Activated CD4-positive, alpha-beta T cell treated with anti-CD3 and anti-CD28 coated beads, Interleukin-2, Interleukin-6, amounts not matched to agents 100 ng/mL and 50 ng/mL, durations not matched to agents 16 hours and 8 hours (primary cell): ENCODE measurements around the gene C2CD4A.

Experiments
- DNase-seq: peaks from one replicate; pipeline ENCODE4 v3.0.0-alpha.2; 2020

Gene C2CD4A

GRCh38 chr15:62104401-62104800 lies 37.6 kb downstream of the C2CD4A start:
- DNase-seq = no peak

GRCh38 chr15:62104846-62105245 lies 38.1 kb downstream of the C2CD4A start:
- no peak for DNase-seq

DNA sequence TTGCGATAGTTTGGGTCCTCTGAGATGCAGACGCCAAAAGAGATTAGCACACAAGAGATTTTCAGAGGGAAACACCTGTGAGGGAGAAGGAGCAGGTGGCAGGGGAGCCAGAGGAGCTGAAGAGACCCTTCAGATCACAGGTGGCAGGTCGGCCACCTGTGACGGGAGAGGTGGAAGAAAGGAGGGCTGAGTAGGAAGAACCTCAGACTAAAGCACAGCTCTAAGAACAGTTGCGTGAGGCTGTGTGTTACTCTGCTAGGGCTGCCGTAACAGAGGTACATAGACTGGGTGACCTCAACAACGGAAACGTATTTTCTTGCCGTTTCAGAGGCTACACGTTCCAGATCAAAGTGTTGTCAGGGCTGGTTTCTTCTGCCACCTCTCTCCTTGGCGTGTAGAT lies 38.5 kb downstream of the C2CD4A start:
- DNase-seq = no peak

GRCh38 chr15:62106096-62106495 lies 39.3 kb downstream of the C2CD4A start:
- no peak for DNase-seq

DNA sequence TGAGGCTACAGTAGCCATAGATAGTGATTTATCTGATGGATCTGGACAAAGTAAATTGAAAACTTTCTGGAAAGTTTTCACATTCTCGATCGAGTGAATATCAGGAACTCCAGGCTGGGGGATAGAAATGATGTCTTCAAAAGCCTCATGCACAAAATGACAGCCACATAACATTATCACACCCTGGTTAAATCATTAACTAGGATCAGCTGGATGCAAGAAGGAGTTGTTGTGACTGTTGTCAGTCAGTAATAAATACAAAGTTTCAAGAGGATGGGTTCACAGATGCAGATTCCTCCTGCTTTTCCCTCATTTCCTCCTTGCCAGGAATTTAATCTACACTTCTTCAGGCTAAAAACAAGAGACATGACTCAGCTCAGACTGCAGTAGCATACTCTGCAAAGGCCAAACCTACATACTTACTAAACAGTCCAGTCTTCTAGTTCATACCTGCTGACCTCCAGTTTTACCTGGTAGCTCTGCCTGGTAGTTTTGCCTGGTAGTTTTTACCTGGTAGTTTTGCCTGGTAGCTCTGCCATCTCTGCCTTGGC lies 40.9 kb downstream of the C2CD4A start:
- DNase-seq = no peak

GRCh38 chr15:62108411-62108810 lies 41.6 kb downstream of the C2CD4A start:
- DNase-seq = no peak

DNA sequence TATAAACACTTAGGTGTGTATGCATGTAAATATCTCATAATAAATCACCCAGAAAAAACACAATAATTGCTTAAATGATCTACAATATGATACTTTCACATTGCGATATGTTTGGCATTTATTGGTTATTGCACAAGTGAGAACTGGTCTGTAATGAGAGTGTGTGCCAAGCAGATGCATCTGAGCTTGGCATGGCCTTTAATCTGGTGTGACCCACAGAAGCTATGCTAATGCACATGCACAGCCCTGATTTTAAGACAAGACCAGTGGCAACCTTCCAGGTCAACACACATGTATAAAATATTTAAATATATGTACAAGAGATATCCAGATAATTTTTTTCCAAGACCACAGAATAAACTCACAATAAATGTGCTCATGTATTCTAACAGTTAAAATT lies 42.7 kb downstream of the C2CD4A start:
- DNase-seq = no peak

- peak; percentile 41 for DNase-seq
These were observed 43.4 kb downstream of the C2CD4A start for GRCh38 chr15:62109982-62110851.

DNA sequence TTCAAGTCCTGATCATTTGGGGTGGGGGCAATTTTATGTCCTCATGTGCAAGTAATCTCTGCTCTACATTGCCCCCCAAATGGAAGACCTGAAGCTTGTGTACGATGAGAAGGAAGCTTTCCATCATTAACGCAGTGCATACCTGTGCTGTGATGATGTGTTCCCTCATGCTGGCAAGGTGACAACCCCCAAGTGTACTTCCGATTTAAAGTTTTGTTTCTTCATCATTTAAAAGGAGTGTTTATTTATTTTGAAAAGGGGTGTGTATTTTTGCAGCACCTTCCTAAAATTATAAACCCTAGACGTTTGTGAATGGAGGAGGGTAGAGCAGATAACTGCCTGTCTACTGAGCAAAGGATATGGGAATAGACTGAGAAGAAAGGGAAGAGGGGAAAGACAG lies 45.3 kb downstream of the C2CD4A start:
- DNase-seq = no peak

DNA sequence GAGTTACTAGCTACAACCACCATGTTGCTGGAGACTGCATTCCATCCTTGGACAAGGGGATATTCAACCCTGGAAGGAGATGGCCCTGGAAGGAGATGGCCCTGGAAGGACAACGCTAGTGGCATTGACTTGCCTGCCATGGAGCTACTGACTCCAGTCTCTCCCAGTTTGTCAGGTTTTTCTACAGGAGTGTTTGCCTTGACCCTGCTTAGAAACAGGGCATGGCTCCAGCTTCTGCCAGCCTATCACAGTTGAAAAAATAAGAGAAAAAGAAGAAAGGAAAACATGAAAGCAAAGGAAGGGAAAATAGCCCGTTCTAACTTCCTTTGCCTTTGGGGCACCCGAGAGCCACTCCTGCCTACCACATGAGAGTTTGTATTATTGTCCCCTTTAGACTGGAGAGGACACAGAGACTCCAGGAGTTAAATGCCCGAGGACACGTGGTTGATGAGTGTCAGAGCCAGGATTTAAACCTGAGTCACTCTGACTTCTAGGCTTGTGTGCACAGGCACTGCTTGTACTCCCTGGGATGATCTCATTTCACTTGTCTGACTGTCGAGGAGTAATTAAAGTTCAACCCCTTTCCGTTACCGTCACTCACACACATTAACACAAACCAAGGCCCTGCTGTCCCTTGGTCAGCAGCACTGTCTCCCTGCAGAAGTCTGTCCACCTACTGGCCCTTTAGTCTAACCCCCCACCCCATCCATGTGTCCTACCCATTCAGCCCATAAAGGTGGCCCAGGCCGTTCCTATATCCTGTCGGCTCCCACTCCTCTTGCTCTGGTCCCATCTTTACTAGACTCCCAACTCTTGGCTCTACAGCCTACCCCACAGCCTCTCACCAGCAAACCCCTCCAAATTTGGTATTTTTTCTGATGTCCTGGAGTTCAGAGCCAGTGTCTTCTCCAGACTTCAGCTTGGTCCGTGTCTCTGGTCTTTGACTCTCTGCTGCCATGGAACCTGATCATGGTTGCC lies 46.1 kb downstream of the C2CD4A start:
- no peak for DNase-seq

- no peak for DNase-seq
These were observed 49.1 kb downstream of the C2CD4A start for GRCh38 chr15:62115847-62116246.

- DNase-seq = no peak
These were observed 51.9 kb downstream of the C2CD4A start for GRCh38 chr15:62118520-62119226.

- peak; percentile 79 for DNase-seq
These were observed 52.6 kb downstream of the C2CD4A start for GRCh38 chr15:62119227-62119864.

DNA sequence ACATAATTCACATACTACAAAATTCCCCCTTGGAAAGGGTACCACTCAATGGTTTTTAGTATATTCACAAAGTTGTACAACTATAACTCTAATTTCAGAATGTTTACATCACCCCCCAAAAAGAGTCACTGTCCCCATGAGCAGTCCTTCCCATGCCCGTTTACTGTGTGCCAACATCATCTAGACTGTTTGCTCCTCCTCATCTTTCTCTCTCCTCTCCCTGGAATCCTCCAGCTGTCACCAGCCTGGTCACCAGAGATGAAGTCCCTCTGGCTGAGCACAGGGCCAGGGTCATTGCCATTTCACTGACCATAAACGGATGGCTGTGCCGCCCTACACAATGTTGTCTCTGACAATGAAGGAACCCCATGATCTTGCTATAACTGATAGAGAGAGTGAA lies 53.1 kb downstream of the C2CD4A start:
- no peak for DNase-seq
